ENCODE measurements around the gene DCST1.

GRCh38 chr1:154988058-154988954, 45.3 kb upstream of the DCST1 start:
- TF ChIP-seq, protein P1, sequence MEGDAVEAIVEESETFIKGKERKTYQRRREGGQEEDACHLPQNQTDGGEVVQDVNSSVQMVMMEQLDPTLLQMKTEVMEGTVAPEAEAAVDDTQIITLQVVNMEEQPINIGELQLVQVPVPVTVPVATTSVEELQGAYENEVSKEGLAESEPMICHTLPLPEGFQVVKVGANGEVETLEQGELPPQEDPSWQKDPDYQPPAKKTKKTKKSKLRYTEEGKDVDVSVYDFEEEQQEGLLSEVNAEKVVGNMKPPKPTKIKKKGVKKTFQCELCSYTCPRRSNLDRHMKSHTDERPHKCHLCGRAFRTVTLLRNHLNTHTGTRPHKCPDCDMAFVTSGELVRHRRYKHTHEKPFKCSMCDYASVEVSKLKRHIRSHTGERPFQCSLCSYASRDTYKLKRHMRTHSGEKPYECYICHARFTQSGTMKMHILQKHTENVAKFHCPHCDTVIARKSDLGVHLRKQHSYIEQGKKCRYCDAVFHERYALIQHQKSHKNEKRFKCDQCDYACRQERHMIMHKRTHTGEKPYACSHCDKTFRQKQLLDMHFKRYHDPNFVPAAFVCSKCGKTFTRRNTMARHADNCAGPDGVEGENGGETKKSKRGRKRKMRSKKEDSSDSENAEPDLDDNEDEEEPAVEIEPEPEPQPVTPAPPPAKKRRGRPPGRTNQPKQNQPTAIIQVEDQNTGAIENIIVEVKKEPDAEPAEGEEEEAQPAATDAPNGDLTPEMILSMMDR (IDR thresholded peaks at IDR 0.05), result no peak
- no peak for TF ChIP-seq POLR2A (IDR thresholded peaks at IDR 0.05)
